ENCODE measurements around the gene MON1B. TPM values are rescaled to one million over a fixed set of nuclear protein-coding genes. Genes with fewer than 3 reads are reported as not detected.

The MON1B gene
- total and polyA plus RNA-seq, 2 of the 13 experiments (the other 11 are each of a cell fraction or from before 2014, with no cell fraction given) = 13.4 to 15.6 TPM

- no peak for TF ChIP-seq HNF1B (CRISPR knock-in tag; IDR thresholded peaks at IDR 0.05)
- no peak for TF ChIP-seq NFE2 (CRISPR knock-in tag; IDR thresholded peaks at IDR 0.05)
- TF ChIP-seq ZMAT3 (CRISPR knock-in tag; conservative IDR thresholded peaks at IDR 0.05) = no peak
- TF ChIP-seq TEF (CRISPR knock-in tag; IDR thresholded peaks at IDR 0.05) = no peak
- no peak for TF ChIP-seq ZC3H13 (CRISPR knock-in tag; IDR thresholded peaks at IDR 0.05)
- no peak for TF ChIP-seq ZFP82 (CRISPR knock-in tag; IDR thresholded peaks at IDR 0.05; ENCODE audit: borderline replicate concordance)
- no peak for TF ChIP-seq ZNF3 (CRISPR knock-in tag; IDR thresholded peaks at IDR 0.05)
Measured at GRCh38 chr16:77220427-77220826, 29.4 kb downstream of the MON1B start (continued).

- ChIA-PET POLR2A (no interaction called here), CTCF (ENCODE audit: low intra/inter-chr PET ratio, low total read pairs) (no interaction called here)
- DNase-seq (ENCODE audit: low spot score) (no peak), ATAC-seq (no peak), FAIRE-seq (no peak)
- Histone ChIP-seq H3K4me3 (replicated peaks in 1 of 3; ENCODE audit: insufficient read depth in 1 of 3, low read depth in 2 of 3, low read length in 3 of 3) (no peak overlapping the region), H3K9me3 (ENCODE audit: low read length) (no peaks in the 10 kb centered on the region), H3K27ac (ENCODE audit: extremely low read length, insufficient read depth, low read length) (no peak overlapping the region), H3K9ac (ENCODE audit: insufficient read depth, low read depth, low read length) (no peak overlapping the region), H3K79me2 (ENCODE audit: insufficient read depth, low read length) (no peaks in the 10 kb centered on the region), H2AFZ (ENCODE audit: low read length) (no peak overlapping the region), H3K27me3 (ENCODE audit: control insufficient read depth in 1 of 2, insufficient read depth in 2 of 2, low read length in 2 of 2) (no peaks in the 10 kb centered on the region), H3K4me1 (ENCODE audit: insufficient read depth, low read length) (no peaks in the 10 kb centered on the region), H3K36me3 (replicated peaks in 1 of 2; ENCODE audit: control insufficient read depth in 1 of 2, insufficient read depth in 2 of 2, low read length in 2 of 2) (no peaks in the 10 kb centered on the region), H4K20me1 (ENCODE audit: insufficient read depth, low read length) (no peaks in the 10 kb centered on the region), H3K4me2 (ENCODE audit: low read depth, low read length) (no peak overlapping the region)
- 17% methylated on average over 4 of the region's 4 CpGs for WGBS (ENCODE audit: low lambda C conversion rate)
- intact Hi-C loops (cut with micrococcal nuclease; ENCODE audit: unreplicated experiment) = no loop called here
- BruUV-seq (replicated peaks) = no TSS peak
- in situ Hi-C loops (cut with HindIII; ENCODE audit: extremely low pct_ligation_motif_present, low pct_unique_long_range_greater_than_20kb) = no loop called here
- TF ChIP-seq IRX3 (CRISPR knock-in tag; IDR thresholded peaks at IDR 0.05; ENCODE audit: borderline replicate concordance, low read depth) (no peak), MIER2 (CRISPR knock-in tag; IDR thresholded peaks at IDR 0.05) (no peak), ZSCAN21 (CRISPR knock-in tag; IDR thresholded peaks at IDR 0.05; ENCODE audit: borderline replicate concordance) (no peak), SOX5 (CRISPR knock-in tag; IDR thresholded peaks at IDR 0.05; ENCODE audit: borderline replicate concordance) (no peak), ZNF75D (CRISPR knock-in tag; IDR thresholded peaks at IDR 0.05; ENCODE audit: borderline replicate concordance) (no peak), NFKB2 (CRISPR knock-in tag; IDR thresholded peaks at IDR 0.05; ENCODE audit: borderline replicate concordance) (no peak), ATAD3A (CRISPR knock-in tag; IDR thresholded peaks at IDR 0.05) (no peak), HMGA1 (CRISPR knock-in tag; conservative IDR thresholded peaks at IDR 0.05) (no peak), DNMT3B (CRISPR knock-in tag; conservative IDR thresholded peaks at IDR 0.05) (no peak), HOMEZ (CRISPR knock-in tag; IDR thresholded peaks at IDR 0.05; ENCODE audit: low read depth) (no peak), ISL2 (CRISPR knock-in tag; IDR thresholded peaks at IDR 0.05) (no peak), ZNF280B (CRISPR knock-in tag; IDR thresholded peaks at IDR 0.05; ENCODE audit: borderline replicate concordance) (no peak)
Measured at GRCh38 chr16:77221482-77221881, 30.5 kb downstream of the MON1B start.
